ENCODE data around the gene MLEC.

DNA sequence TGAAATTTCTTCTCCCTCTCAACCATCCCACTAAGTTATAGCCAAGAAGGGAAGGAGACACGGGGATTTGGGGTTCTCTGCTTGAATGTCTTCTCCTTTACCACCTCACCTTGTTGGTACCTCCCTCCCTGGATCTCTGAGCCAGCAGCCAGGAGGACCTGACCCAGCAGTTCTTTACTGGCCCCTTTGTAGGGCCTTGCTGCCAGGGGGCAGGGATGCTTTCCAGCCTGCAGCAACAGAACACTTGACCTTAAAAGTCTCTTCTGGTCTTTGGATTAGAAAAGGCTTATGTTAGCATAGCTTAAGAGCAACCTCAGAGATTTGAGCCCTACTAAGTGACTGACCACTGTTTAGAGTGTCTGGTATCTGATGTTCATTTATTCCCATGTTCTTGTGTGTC lies 10.4 kb downstream of the MLEC start:
- TF ChIP-seq SIN3A (IDR thresholded peaks at IDR 0.05; ENCODE audit: borderline replicate concordance, low read depth, low read length) (no peak), TP53 (CRISPR knock-in tag; conservative IDR thresholded peaks at IDR 0.05) (no peak), ADNP (CRISPR knock-in tag; IDR thresholded peaks at IDR 0.05) (no peak), GATAD2A (CRISPR knock-in tag; IDR thresholded peaks at IDR 0.05) (no peak), POLR2AphosphoS5 (IDR thresholded peaks at IDR 0.05; ENCODE audit: low read depth, low read length) (no peak), JUN (CRISPR knock-in tag; IDR thresholded peaks at IDR 0.05) (no peak)
- TF ChIP-seq, protein P1, sequence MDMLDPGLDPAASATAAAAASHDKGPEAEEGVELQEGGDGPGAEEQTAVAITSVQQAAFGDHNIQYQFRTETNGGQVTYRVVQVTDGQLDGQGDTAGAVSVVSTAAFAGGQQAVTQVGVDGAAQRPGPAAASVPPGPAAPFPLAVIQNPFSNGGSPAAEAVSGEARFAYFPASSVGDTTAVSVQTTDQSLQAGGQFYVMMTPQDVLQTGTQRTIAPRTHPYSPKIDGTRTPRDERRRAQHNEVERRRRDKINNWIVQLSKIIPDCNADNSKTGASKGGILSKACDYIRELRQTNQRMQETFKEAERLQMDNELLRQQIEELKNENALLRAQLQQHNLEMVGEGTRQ (IDR thresholded peaks at IDR 0.05; ENCODE audit: low read depth, low read length), result no peak
- TF ChIP-seq, protein P1 (CRISPR knock-in tag; IDR thresholded peaks at IDR 0.05; ENCODE audit: borderline replicate concordance), result no peak
- TF ChIP-seq, protein P2, sequence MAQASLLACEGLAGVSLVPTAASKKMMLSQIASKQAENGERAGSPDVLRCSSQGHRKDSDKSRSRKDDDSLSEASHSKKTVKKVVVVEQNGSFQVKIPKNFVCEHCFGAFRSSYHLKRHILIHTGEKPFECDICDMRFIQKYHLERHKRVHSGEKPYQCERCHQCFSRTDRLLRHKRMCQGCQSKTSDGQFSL (CRISPR knock-in tag; IDR thresholded peaks at IDR 0.05), result no peak
